HuH-7 (cell line): ENCODE measurements around the gene SPC25.
A peak's percentile ranks its signal among the peaks of the same experiment; 100 is the strongest.
"Not testable (repeated sequence)": the region's sequence is repeated elsewhere in the genome, so short reads cannot be mapped to it uniquely, and the experiment has no call there.

ENCODE experiments used
- DNase-seq: peaks from one replicate; pipeline ENCODE4 v3.0.0; 2011; ENCODE audit warnings: low spot score

The SPC25 gene

GRCh38 chr2:168903888-168904287 lies 13.7 kb upstream of the SPC25 start:
- DNase-seq = no peak

GRCh38 chr2:168901003-168901402 lies 10.8 kb upstream of the SPC25 start, which contains the start of gene G6PC2:
Gene G6PC2, plus strand, starts transcription at chr2:168901291. Its CDS starts 41 bp downstream, at chr2:168901332.
- no peak for DNase-seq

GRCh38 chr2:168897449-168897848 lies 7.2 kb upstream of the SPC25 start:
- no peak for DNase-seq

GRCh38 chr2:168896783-168897182 lies 6.6 kb upstream of the SPC25 start:
- no peak for DNase-seq

GRCh38 chr2:168895771-168896170 lies 5.5 kb upstream of the SPC25 start:
- no peak for DNase-seq

GRCh38 chr2:168894720-168895119 lies 4.5 kb upstream of the SPC25 start:
- no peak for DNase-seq

GRCh38 chr2:168894101-168894500 lies 3.9 kb upstream of the SPC25 start:
- no peak for DNase-seq

- DNase-seq = no peak
Observed at GRCh38 chr2:168892327-168892726, 2.1 kb upstream of the SPC25 start.

- no peak for DNase-seq
Observed at GRCh38 chr2:168889635-168890005, 610 bp downstream of the SPC25 start.

GRCh38 chr2:168884975-168885374 lies 5.3 kb downstream of the SPC25 start:
- no peak for DNase-seq

GRCh38 chr2:168882163-168882562 lies 8.1 kb downstream of the SPC25 start:
- DNase-seq = not testable (repeated sequence)

GRCh38 chr2:168874368-168875054 lies 15.7 kb downstream of the SPC25 start:
- DNase-seq = no peak

GRCh38 chr2:168870824-168871223 lies 19.4 kb downstream of the SPC25 start:
- DNase-seq = not testable (repeated sequence)

- not testable (repeated sequence) for DNase-seq
Observed at GRCh38 chr2:168870369-168870768, 19.9 kb downstream of the SPC25 start.

- not testable (repeated sequence) for DNase-seq
Observed at GRCh38 chr2:168867164-168867563, 23.1 kb downstream of the SPC25 start.

- no peak for DNase-seq
Observed at GRCh38 chr2:168858146-168858545, 32.1 kb downstream of the SPC25 start.

GRCh38 chr2:168855601-168856000 lies 34.6 kb downstream of the SPC25 start:
- DNase-seq = no peak

GRCh38 chr2:168854651-168855050 lies 35.6 kb downstream of the SPC25 start:
- no peak for DNase-seq

GRCh38 chr2:168853471-168853870 lies 36.8 kb downstream of the SPC25 start:
- DNase-seq = no peak

GRCh38 chr2:168852481-168852880 lies 37.7 kb downstream of the SPC25 start:
- DNase-seq = no peak

GRCh38 chr2:168851674-168852320 lies 38.4 kb downstream of the SPC25 start:
- DNase-seq = no peak

GRCh38 chr2:168850846-168851245 lies 39.4 kb downstream of the SPC25 start:
- no peak for DNase-seq

- DNase-seq = peak; percentile 56
Observed at GRCh38 chr2:168849610-168850009, 40.6 kb downstream of the SPC25 start.

- no peak for DNase-seq
Observed at GRCh38 chr2:168848225-168848624, 42.0 kb downstream of the SPC25 start.
